Activated CD4-positive, alpha-beta T cell treated with anti-CD3 and anti-CD28 coated beads, Interleukin-2, amount 10 ng/mL, durations not matched to agents 24 days and 14 days (primary cell): ENCODE data around the gene PTPRB. TPM values are rescaled to one million over a fixed set of nuclear protein-coding genes. Genes with fewer than 3 reads are reported as not detected.

Source experiments
- DNase-seq: peaks from one replicate; pipeline ENCODE4 v3.0.0; 2022
- H3K27ac Mint-ChIP-seq: one replicate; pipeline ENCODE4 v1.8.0; 2022; ENCODE audit warnings: mild to moderate bottlenecking, mixed read lengths
- H3K27me3 Mint-ChIP-seq: one replicate; pipeline ENCODE4 v1.8.0; 2022; ENCODE audit warnings: mixed read lengths
- H3K36me3 Mint-ChIP-seq: one replicate; pipeline ENCODE4 v1.8.0; 2022; ENCODE audit warnings: low read depth, mild to moderate bottlenecking, mixed read lengths
- H3K4me1 Mint-ChIP-seq: one replicate; pipeline ENCODE4 v1.8.0; 2021; ENCODE audit warnings: mixed read lengths
- H3K4me3 Mint-ChIP-seq: one replicate; pipeline ENCODE4 v1.8.0; 2022; ENCODE audit warnings: mild to moderate bottlenecking, moderate library complexity, mixed read lengths
- H3K9me3 Mint-ChIP-seq: one replicate; pipeline ENCODE4 v1.8.0; 2021; ENCODE audit warnings: mixed read lengths
- intact Hi-C: fragments of 100-400 bp; cut with micrococcal nuclease; formaldehyde crosslinking; loops from one replicate; pipeline ENCODE4 v1.15.1; 2023
- total RNA-seq: library from RNA; stranded (reverse); gene quantifications from 2 replicates; pipeline ENCODE4 v1.2.3, GENCODE V29; 2022

Gene PTPRB
- total RNA-seq, 1 donor from 2014 or later: not detected

- H3K4me1 Mint-ChIP-seq: no peaks in the 10 kb centered on the region
- no peaks in the 10 kb centered on the region for H3K36me3 Mint-ChIP-seq
- DNase-seq: no peak
- intact Hi-C loops: no loop called here
- peaks cover 8% of the 10 kb centered on the region for H3K27me3 Mint-ChIP-seq
- no peak overlapping the region for H3K4me3 Mint-ChIP-seq
- no peak overlapping the region for H3K27ac Mint-ChIP-seq
- H3K9me3 Mint-ChIP-seq: no peaks in the 10 kb centered on the region
Measured at GRCh38 chr12:70628701-70629480, 8.3 kb downstream of the PTPRB start.

GRCh38 chr12:70627677-70628076, 9.6 kb downstream of the PTPRB start:
- Mint-ChIP-seq H3K27me3 (peaks cover 8% of the 10 kb centered on the region), H3K36me3 (no peaks in the 10 kb centered on the region), H3K9me3 (no peaks in the 10 kb centered on the region), H3K27ac (no peak overlapping the region), H3K4me3 (no peak overlapping the region), H3K4me1 (no peaks in the 10 kb centered on the region)
- DNase-seq: no peak
- intact Hi-C loops: no loop called here

- Mint-ChIP-seq H3K9me3 (no peaks in the 10 kb centered on the region), H3K27ac (no peak overlapping the region), H3K27me3 (peaks cover 8% of the 10 kb centered on the region), H3K36me3 (no peaks in the 10 kb centered on the region), H3K4me1 (no peaks in the 10 kb centered on the region), H3K4me3 (no peak overlapping the region)
- intact Hi-C loops: no loop called here
- no peak for DNase-seq
Measured at GRCh38 chr12:70626180-70626579, 11.0 kb downstream of the PTPRB start.

DNA sequence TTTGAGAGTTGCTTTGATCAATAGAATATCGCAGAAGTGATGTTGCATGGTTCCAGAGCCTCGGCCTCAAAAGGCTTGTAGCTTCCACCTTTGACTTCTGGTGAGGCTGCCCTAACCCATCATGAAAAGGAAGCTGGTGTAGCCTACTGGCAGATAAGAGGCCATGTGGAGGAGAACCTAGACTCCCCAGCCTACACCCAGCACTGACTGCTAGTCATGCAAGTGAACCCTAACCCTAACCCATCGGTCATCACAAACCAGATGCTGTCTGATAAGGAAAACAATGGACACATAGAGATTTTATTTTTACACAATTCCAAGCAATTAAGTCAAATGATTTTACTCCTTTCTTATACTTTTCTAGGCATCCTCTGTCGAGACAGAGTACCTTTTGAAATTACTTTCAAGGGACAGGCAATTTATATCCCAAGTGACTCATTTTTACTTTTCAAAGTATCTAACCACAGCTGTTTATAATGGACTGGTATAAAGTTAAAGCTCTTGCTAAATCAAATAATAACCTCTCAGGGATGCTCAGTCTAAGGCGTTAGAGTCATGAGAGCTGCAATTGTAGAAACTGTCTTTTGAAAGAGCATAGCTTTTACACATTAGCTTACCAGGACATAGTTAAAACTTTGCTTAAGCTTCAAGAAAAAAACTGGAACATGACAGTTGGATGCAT, 17.6 kb downstream of the PTPRB start:
- H3K36me3 Mint-ChIP-seq: no peaks in the 10 kb centered on the region
- peaks cover 5% of the 10 kb centered on the region for H3K27me3 Mint-ChIP-seq
- H3K4me3 Mint-ChIP-seq: no peak overlapping the region
- H3K4me1 Mint-ChIP-seq: no peaks in the 10 kb centered on the region
- intact Hi-C loops: no loop called here
- DNase-seq: no peak
- H3K9me3 Mint-ChIP-seq: no peaks in the 10 kb centered on the region
- no peak overlapping the region for H3K27ac Mint-ChIP-seq

- DNase-seq: no peak
- no peaks in the 10 kb centered on the region for H3K4me1 Mint-ChIP-seq
- H3K9me3 Mint-ChIP-seq: no peaks in the 10 kb centered on the region
- no peaks in the 10 kb centered on the region for H3K36me3 Mint-ChIP-seq
- H3K27ac Mint-ChIP-seq: no peak overlapping the region
- intact Hi-C loops: no loop called here
- H3K27me3 Mint-ChIP-seq: peaks cover 6% of the 10 kb centered on the region
- no peak overlapping the region for H3K4me3 Mint-ChIP-seq
Measured at GRCh38 chr12:70618371-70618770, 18.9 kb downstream of the PTPRB start.

DNA sequence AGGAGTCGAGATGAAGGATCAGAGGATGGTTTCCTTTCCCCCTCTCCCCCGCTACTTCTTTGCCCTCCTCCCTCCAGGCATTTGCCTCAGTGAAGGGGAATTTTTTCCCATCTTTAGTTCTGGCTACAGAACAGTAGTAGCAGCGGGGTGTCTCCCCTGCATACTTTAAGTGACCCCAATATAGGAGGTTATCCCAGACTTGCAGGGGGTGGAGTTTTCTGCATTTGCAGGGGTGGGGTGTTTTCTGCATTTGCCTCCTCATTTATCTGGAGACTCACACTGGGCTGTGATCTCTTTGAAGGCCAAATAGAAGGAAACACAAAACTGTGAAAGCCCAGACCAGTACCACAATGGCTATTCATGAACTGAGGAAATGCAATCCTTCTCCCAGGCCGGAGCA, 19.8 kb downstream of the PTPRB start:
- H3K27ac Mint-ChIP-seq: no peak overlapping the region
- no peak overlapping the region for H3K4me3 Mint-ChIP-seq
- DNase-seq: no peak
- intact Hi-C loops: no loop called here
- H3K36me3 Mint-ChIP-seq: no peaks in the 10 kb centered on the region
- peaks cover 9% of the 10 kb centered on the region for H3K27me3 Mint-ChIP-seq
- no peaks in the 10 kb centered on the region for H3K4me1 Mint-ChIP-seq
- H3K9me3 Mint-ChIP-seq: no peaks in the 10 kb centered on the region

GRCh38 chr12:70615174-70615866, 21.9 kb downstream of the PTPRB start:
- H3K36me3 Mint-ChIP-seq: no peaks in the 10 kb centered on the region
- intact Hi-C loops: no loop called here
- no peak for DNase-seq
- no peak overlapping the region for H3K27ac Mint-ChIP-seq
- peaks cover 16% of the 10 kb centered on the region for H3K27me3 Mint-ChIP-seq
- no peak overlapping the region for H3K4me3 Mint-ChIP-seq
- no peaks in the 10 kb centered on the region for H3K9me3 Mint-ChIP-seq
- no peaks in the 10 kb centered on the region for H3K4me1 Mint-ChIP-seq

- no peaks in the 10 kb centered on the region for H3K9me3 Mint-ChIP-seq
- no peak overlapping the region for H3K27ac Mint-ChIP-seq
- H3K4me1 Mint-ChIP-seq: no peaks in the 10 kb centered on the region
- peak overlapping the region; percentile 56 for H3K4me3 Mint-ChIP-seq
- peaks cover 33% of the 10 kb centered on the region for H3K27me3 Mint-ChIP-seq
- no peaks in the 10 kb centered on the region for H3K36me3 Mint-ChIP-seq
- DNase-seq: no peak
- intact Hi-C loops: no loop called here
Measured at GRCh38 chr12:70609739-70610491, 27.3 kb downstream of the PTPRB start.

GRCh38 chr12:70609203-70609602, 28.0 kb downstream of the PTPRB start:
- Mint-ChIP-seq H3K27me3 (peaks cover 33% of the 10 kb centered on the region), H3K4me1 (no peaks in the 10 kb centered on the region), H3K36me3 (no peaks in the 10 kb centered on the region), H3K27ac (no peak overlapping the region), H3K4me3 (peak overlapping the region; percentile 53), H3K9me3 (no peaks in the 10 kb centered on the region)
- DNase-seq: no peak
- intact Hi-C loops: no loop called here

GRCh38 chr12:70608184-70608583, 29.0 kb downstream of the PTPRB start:
- Mint-ChIP-seq H3K36me3 (no peaks in the 10 kb centered on the region), H3K27me3 (peaks cover 26% of the 10 kb centered on the region)

GRCh38 chr12:70607107-70607506, 30.1 kb downstream of the PTPRB start:
- Mint-ChIP-seq H3K27ac (no peak overlapping the region), H3K27me3 (peaks cover 26% of the 10 kb centered on the region), H3K4me3 (no peak overlapping the region), H3K36me3 (no peaks in the 10 kb centered on the region), H3K4me1 (no peaks in the 10 kb centered on the region), H3K9me3 (no peaks in the 10 kb centered on the region)
- intact Hi-C loops: no loop called here
- DNase-seq: no peak

More at GRCh38 chr12:70608184-70608583, 29.0 kb downstream of the PTPRB start:
- no peak for DNase-seq
- Mint-ChIP-seq H3K4me3 (no peak overlapping the region), H3K27ac (no peak overlapping the region), H3K4me1 (no peaks in the 10 kb centered on the region), H3K9me3 (no peaks in the 10 kb centered on the region)
- intact Hi-C loops: no loop called here

DNA sequence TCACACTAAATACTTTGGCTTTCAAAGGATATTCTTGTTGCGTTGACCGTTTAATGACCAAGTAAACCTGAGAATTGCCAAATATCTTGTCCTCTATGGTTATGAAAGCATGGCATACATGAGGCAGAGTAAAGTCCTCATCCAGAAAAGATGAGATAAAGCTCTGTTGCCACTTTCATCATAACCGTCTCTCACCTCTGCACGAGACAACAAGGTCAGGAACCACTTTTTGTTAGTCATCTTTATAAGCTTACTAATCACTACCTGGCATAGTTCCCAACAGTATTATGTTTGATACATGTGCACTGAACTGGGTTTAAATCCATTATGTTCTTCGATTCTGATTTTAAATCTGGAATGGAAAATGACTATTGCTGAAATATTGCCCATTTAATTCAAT, 31.3 kb downstream of the PTPRB start:
- no peaks in the 10 kb centered on the region for H3K4me1 Mint-ChIP-seq
- H3K9me3 Mint-ChIP-seq: no peaks in the 10 kb centered on the region
- intact Hi-C loops: no loop called here
- H3K36me3 Mint-ChIP-seq: no peaks in the 10 kb centered on the region
- peaks cover 22% of the 10 kb centered on the region for H3K27me3 Mint-ChIP-seq
- no peak overlapping the region for H3K27ac Mint-ChIP-seq
- H3K4me3 Mint-ChIP-seq: no peak overlapping the region
- DNase-seq: no peak

DNA sequence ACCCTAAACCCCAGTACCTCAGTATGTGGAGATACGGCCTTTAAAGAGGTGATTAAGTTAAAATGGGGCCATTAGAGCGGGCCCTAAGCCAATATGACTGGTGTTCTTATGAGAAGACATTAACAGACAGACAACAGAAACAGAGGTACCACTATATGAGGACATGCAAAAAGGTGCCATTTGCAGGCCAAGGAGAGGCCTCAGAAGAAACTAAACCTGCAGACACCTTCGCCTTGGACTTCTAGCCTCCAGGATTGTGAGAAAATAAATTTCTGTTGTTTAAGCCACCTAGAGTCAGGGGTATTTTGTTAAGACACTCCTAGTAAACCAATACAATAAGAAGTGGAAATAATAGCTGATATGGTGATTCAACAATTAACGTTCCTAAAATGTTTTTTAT, 32.6 kb downstream of the PTPRB start:
- H3K9me3 Mint-ChIP-seq: no peaks in the 10 kb centered on the region
- H3K4me1 Mint-ChIP-seq: no peaks in the 10 kb centered on the region
- DNase-seq: no peak
- peaks cover 15% of the 10 kb centered on the region for H3K27me3 Mint-ChIP-seq
- H3K4me3 Mint-ChIP-seq: no peak overlapping the region
- H3K27ac Mint-ChIP-seq: no peak overlapping the region
- intact Hi-C loops: no loop called here
- no peaks in the 10 kb centered on the region for H3K36me3 Mint-ChIP-seq

DNA sequence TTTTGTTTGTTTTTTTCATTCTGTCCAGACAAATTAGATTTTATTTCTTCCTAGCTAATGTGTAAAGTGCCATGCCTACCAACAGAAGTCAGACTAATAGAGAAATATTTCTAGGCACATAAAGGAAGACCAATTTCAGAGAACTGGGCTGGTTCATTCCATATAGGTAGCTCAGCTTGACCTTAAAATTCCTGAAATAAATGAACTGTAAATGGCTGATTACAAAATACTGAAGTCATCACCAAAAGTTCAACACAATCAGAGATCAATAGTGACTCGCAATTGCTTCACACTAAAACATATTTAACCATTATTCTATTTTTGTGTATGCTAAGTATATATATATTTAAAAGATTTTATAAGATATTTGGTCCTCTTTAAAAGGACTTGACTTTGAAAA, 34.2 kb downstream of the PTPRB start:
- Mint-ChIP-seq H3K36me3 (no peaks in the 10 kb centered on the region), H3K4me3 (no peak overlapping the region), H3K27ac (no peak overlapping the region), H3K27me3 (peaks cover 1% of the 10 kb centered on the region), H3K4me1 (no peaks in the 10 kb centered on the region), H3K9me3 (no peaks in the 10 kb centered on the region)
- DNase-seq: no peak
- intact Hi-C loops: no loop called here
